PC-3 (cell line): Measurements from ENCODE around the gene CLMN.

Source experiments
- CTCF ChIP-seq: fragments of 300-600 bp; sonication (generic); conservative IDR thresholded peaks from 2 replicates; pipeline ENCODE4 v1.5.1; 2017; ENCODE audit warnings: antibody characterized with exemption, low read depth, mild to moderate bottlenecking, low read length
- EZH2phosphoT487 ChIP-seq: fragments of 300-600 bp; sonication (generic); IDR thresholded peaks from 2 replicates; pipeline ENCODE4 v1.6.1; 2018; ENCODE audit warnings: mild to moderate bottlenecking, antibody characterized with exemption, low read length, borderline replicate concordance

- TF ChIP-seq CTCF, result no peak
- no peak for TF ChIP-seq EZH2phosphoT487
Measured at GRCh38 chr14:95312311-95312710, 7.4 kb downstream of the CLMN start.
